Measurements from ENCODE around the gene RPGRIP1L. TPM values are rescaled to one million over a fixed set of nuclear protein-coding genes. Genes with fewer than 3 reads are reported as not detected.

Gene RPGRIP1L
- total RNA-seq, 1 donor from 2014 or later: 12.0 TPM

GRCh38 chr16:53605356-53605755, 98.3 kb downstream of the RPGRIP1L start:
- no peak for TF ChIP-seq CTCF (IDR thresholded peaks at IDR 0.05)
- no peaks in the 10 kb centered on the region for H3K9me3 Mint-ChIP-seq (ENCODE audit: unreplicated experiment)
- no peak overlapping the region for H3K4me3 Mint-ChIP-seq (ENCODE audit: unreplicated experiment)
- peaks cover 24% of the 10 kb centered on the region for H3K36me3 Mint-ChIP-seq (ENCODE audit: unreplicated experiment)
- H3K4me1 Mint-ChIP-seq (ENCODE audit: unreplicated experiment): no peaks in the 10 kb centered on the region
- DNase-seq (ENCODE audit: extremely low spot score, unreplicated experiment): no peak
- no peaks in the 10 kb centered on the region for H3K27me3 Mint-ChIP-seq (ENCODE audit: unreplicated experiment)
- no peak overlapping the region for H3K27ac Mint-ChIP-seq (ENCODE audit: unreplicated experiment)

GRCh38 chr16:53601961-53602360, 101.7 kb downstream of the RPGRIP1L start:
- Mint-ChIP-seq H3K27ac (ENCODE audit: unreplicated experiment) (no peak overlapping the region), H3K27me3 (ENCODE audit: unreplicated experiment) (no peaks in the 10 kb centered on the region), H3K4me3 (ENCODE audit: unreplicated experiment) (no peak overlapping the region), H3K36me3 (ENCODE audit: unreplicated experiment) (peaks cover 26% of the 10 kb centered on the region), H3K9me3 (ENCODE audit: unreplicated experiment) (no peaks in the 10 kb centered on the region), H3K4me1 (ENCODE audit: unreplicated experiment) (no peaks in the 10 kb centered on the region)
- DNase-seq (ENCODE audit: extremely low spot score, unreplicated experiment): no peak
- TF ChIP-seq CTCF (IDR thresholded peaks at IDR 0.05): no peak

GRCh38 chr16:53600616-53601015, 103.0 kb downstream of the RPGRIP1L start:
- Mint-ChIP-seq H3K9me3 (ENCODE audit: unreplicated experiment) (peaks cover 11% of the 10 kb centered on the region), H3K4me3 (ENCODE audit: unreplicated experiment) (no peak overlapping the region), H3K4me1 (ENCODE audit: unreplicated experiment) (no peaks in the 10 kb centered on the region), H3K36me3 (ENCODE audit: unreplicated experiment) (peaks cover 34% of the 10 kb centered on the region), H3K27me3 (ENCODE audit: unreplicated experiment) (no peaks in the 10 kb centered on the region), H3K27ac (ENCODE audit: unreplicated experiment) (no peak overlapping the region)
- no peak for DNase-seq (ENCODE audit: extremely low spot score, unreplicated experiment)
- no peak for TF ChIP-seq CTCF (IDR thresholded peaks at IDR 0.05)

- no peak for DNase-seq (ENCODE audit: extremely low spot score, unreplicated experiment)
- Mint-ChIP-seq H3K27ac (ENCODE audit: unreplicated experiment) (no peak overlapping the region), H3K36me3 (ENCODE audit: unreplicated experiment) (peaks cover 30% of the 10 kb centered on the region), H3K27me3 (ENCODE audit: unreplicated experiment) (no peaks in the 10 kb centered on the region), H3K4me3 (ENCODE audit: unreplicated experiment) (no peak overlapping the region), H3K9me3 (ENCODE audit: unreplicated experiment) (peaks cover 14% of the 10 kb centered on the region), H3K4me1 (ENCODE audit: unreplicated experiment) (no peaks in the 10 kb centered on the region)
- TF ChIP-seq CTCF (IDR thresholded peaks at IDR 0.05): no peak
Observed at GRCh38 chr16:53600126-53600525, 103.5 kb downstream of the RPGRIP1L start.

GRCh38 chr16:53599548-53599947, 104.1 kb downstream of the RPGRIP1L start:
- TF ChIP-seq CTCF (IDR thresholded peaks at IDR 0.05): no peak
- Mint-ChIP-seq H3K27ac (ENCODE audit: unreplicated experiment) (no peak overlapping the region), H3K4me1 (ENCODE audit: unreplicated experiment) (no peaks in the 10 kb centered on the region), H3K36me3 (ENCODE audit: unreplicated experiment) (peaks cover 24% of the 10 kb centered on the region), H3K27me3 (ENCODE audit: unreplicated experiment) (no peaks in the 10 kb centered on the region), H3K4me3 (ENCODE audit: unreplicated experiment) (no peak overlapping the region), H3K9me3 (ENCODE audit: unreplicated experiment) (peaks cover 20% of the 10 kb centered on the region)
- no peak for DNase-seq (ENCODE audit: extremely low spot score, unreplicated experiment)
